ENCODE results near the gene RAB26. TPM values are rescaled to one million over a fixed set of nuclear protein-coding genes. Genes with fewer than 3 reads are reported as not detected.

The RAB26 gene
- total and polyA plus RNA-seq, 2 experiments from 2014 or later, result 4.1 to 8.7 TPM

GRCh38 chr16:2173366-2173765, 24.9 kb downstream of the RAB26 start:
- Histone ChIP-seq H2AFZ (no peak overlapping the region), H3K27ac (ENCODE audit: low read depth) (no peak overlapping the region), H3F3A (replicated peaks; ENCODE audit: low read depth) (0 out of 2 replicates have a peak, but pooled peaks cover 19% of the 10 kb centered on the region), H4K20me1 (replicated peaks; ENCODE audit: insufficient read depth) (no peaks in the 10 kb centered on the region; the same call in 1 of the 2 replicates), H3K4me3 (no peak overlapping the region), H3K9me2 (ENCODE audit: insufficient read depth) (no peaks in the 10 kb centered on the region), H3K27me3 (ENCODE audit: insufficient read depth) (no peaks in the 10 kb centered on the region), H3K36me3 (ENCODE audit: insufficient read depth) (no peaks in the 10 kb centered on the region; the same call in 1 of the 2 replicates), H3K4me2 (no peak overlapping the region), H3K4me1 (ENCODE audit: insufficient read depth) (no peaks in the 10 kb centered on the region), H3K79me2 (replicated peaks; ENCODE audit: insufficient read depth) (no peaks in the 10 kb centered on the region; the same call in 1 of the 2 replicates)
- no peak for ATAC-seq
- no peak for DNase-seq (ENCODE audit: low spot score)
- H3K4me1 Mint-ChIP-seq, result peaks cover 2% of the 10 kb centered on the region; the same call in 1 of the 3 replicates
- no peak overlapping the region for H3K4me3 Mint-ChIP-seq
- no peak for TF ChIP-seq ZNF114 (CRISPR knock-in tag; IDR thresholded peaks at IDR 0.05)
- TF ChIP-seq ZNF462 (CRISPR knock-in tag; IDR thresholded peaks at IDR 0.05), result no peak
- no peak for TF ChIP-seq ZNF331 (CRISPR knock-in tag; IDR thresholded peaks at IDR 0.05; ENCODE audit: low read depth)
- no peak overlapping the region for H3K27ac Mint-ChIP-seq
- H3K36me3 Mint-ChIP-seq (ENCODE audit: low read depth), result peaks cover 32% of the 10 kb centered on the region
- no peaks in the 10 kb centered on the region for H3K9me3 Mint-ChIP-seq
- peaks cover 14% of the 10 kb centered on the region for H3K27me3 Mint-ChIP-seq (ENCODE audit: insufficient read depth, low read depth, poor library complexity)

GRCh38 chr16:2173916-2174315, 25.5 kb downstream of the RAB26 start:
- DNase-seq (ENCODE audit: low spot score) (no peak), ATAC-seq (no peak)
- Histone ChIP-seq H3K4me1 (ENCODE audit: insufficient read depth) (no peaks in the 10 kb centered on the region), H3F3A (replicated peaks; ENCODE audit: low read depth) (0 out of 2 replicates have a peak, but pooled peaks cover 19% of the 10 kb centered on the region), H3K4me3 (no peak overlapping the region), H3K36me3 (ENCODE audit: insufficient read depth) (no peaks in the 10 kb centered on the region; the same call in 1 of the 2 replicates), H2AFZ (no peak overlapping the region), H4K20me1 (replicated peaks; ENCODE audit: insufficient read depth) (no peaks in the 10 kb centered on the region; the same call in 1 of the 2 replicates), H3K27ac (ENCODE audit: low read depth) (no peak overlapping the region), H3K4me2 (no peak overlapping the region), H3K9me2 (ENCODE audit: insufficient read depth) (no peaks in the 10 kb centered on the region), H3K27me3 (ENCODE audit: insufficient read depth) (no peaks in the 10 kb centered on the region), H3K79me2 (replicated peaks; ENCODE audit: insufficient read depth) (no peaks in the 10 kb centered on the region; the same call in 1 of the 2 replicates)
- Mint-ChIP-seq H3K27me3 (ENCODE audit: insufficient read depth, low read depth, poor library complexity) (peaks cover 16% of the 10 kb centered on the region), H3K36me3 (ENCODE audit: low read depth) (peaks cover 30% of the 10 kb centered on the region), H3K4me1 (peaks cover 2% of the 10 kb centered on the region; the same call in 1 of the 3 replicates), H3K4me3 (no peak overlapping the region), H3K27ac (no peak overlapping the region), H3K9me3 (no peaks in the 10 kb centered on the region)
- TF ChIP-seq JUNB (IDR thresholded peaks at IDR 0.05; ENCODE audit: unreplicated experiment), result no peak
- TF ChIP-seq STAT1 (IDR thresholded peaks at IDR 0.05; ENCODE audit: unreplicated experiment), result no peak
- no peak for TF ChIP-seq NANOG (IDR thresholded peaks at IDR 0.05; ENCODE audit: borderline replicate concordance)
- TF ChIP-seq ZNF114 (CRISPR knock-in tag; IDR thresholded peaks at IDR 0.05), result no peak
- no peak for TF ChIP-seq ZNF331 (CRISPR knock-in tag; IDR thresholded peaks at IDR 0.05; ENCODE audit: low read depth)
- no peak for TF ChIP-seq EZH2phosphoT487 (IDR thresholded peaks at IDR 0.05; ENCODE audit: unreplicated experiment)
- no peak for TF ChIP-seq CREB1 (CRISPR knock-in tag; IDR thresholded peaks at IDR 0.05; ENCODE audit: low read depth)

Data from GM23338 (cell line).